ENCODE results near the gene SLC25A4. TPM values are rescaled to one million over a fixed set of nuclear protein-coding genes. Genes with fewer than 3 reads are reported as not detected.
"Not testable (repeated sequence)": the region's sequence is repeated elsewhere in the genome, so short reads cannot be mapped to it uniquely, and the experiment has no call there.

Gene SLC25A4
- total RNA-seq, 1 experiment from 2014 or later, result 18.6 TPM

GRCh38 chr4:185106353-185106752, 36.7 kb upstream of the SLC25A4 start:
- CTCF ChIA-PET, result interaction anchor here (0.6 kb wide), 1 partner anchor 1118 kb away, joined by 3 read pairs; no protein-coding TSS in a partner anchor
- intact Hi-C loops (cut with micrococcal nuclease; ENCODE audit: unreplicated experiment), result no loop called here
- Histone ChIP-seq H3K9me3 (ENCODE audit: low read depth, low read length, poor library complexity, severe bottlenecking) (no peaks in the 10 kb centered on the region), H3K4me1 (ENCODE audit: insufficient read depth, low read length, poor library complexity, severe bottlenecking) (no peaks in the 10 kb centered on the region), H3K4me3 (ENCODE audit: low read depth, low read length, poor library complexity, severe bottlenecking) (no peak overlapping the region), H3K27me3 (replicated peaks; ENCODE audit: insufficient read depth, low read depth, low read length, poor library complexity) (no peaks in the 10 kb centered on the region), H3K27ac (ENCODE audit: low read depth, low read length, poor library complexity, severe bottlenecking) (no peak overlapping the region), H3K36me3 (ENCODE audit: insufficient read depth, low read length, poor library complexity, severe bottlenecking) (no peaks in the 10 kb centered on the region)
- TF ChIP-seq, protein P1, sequence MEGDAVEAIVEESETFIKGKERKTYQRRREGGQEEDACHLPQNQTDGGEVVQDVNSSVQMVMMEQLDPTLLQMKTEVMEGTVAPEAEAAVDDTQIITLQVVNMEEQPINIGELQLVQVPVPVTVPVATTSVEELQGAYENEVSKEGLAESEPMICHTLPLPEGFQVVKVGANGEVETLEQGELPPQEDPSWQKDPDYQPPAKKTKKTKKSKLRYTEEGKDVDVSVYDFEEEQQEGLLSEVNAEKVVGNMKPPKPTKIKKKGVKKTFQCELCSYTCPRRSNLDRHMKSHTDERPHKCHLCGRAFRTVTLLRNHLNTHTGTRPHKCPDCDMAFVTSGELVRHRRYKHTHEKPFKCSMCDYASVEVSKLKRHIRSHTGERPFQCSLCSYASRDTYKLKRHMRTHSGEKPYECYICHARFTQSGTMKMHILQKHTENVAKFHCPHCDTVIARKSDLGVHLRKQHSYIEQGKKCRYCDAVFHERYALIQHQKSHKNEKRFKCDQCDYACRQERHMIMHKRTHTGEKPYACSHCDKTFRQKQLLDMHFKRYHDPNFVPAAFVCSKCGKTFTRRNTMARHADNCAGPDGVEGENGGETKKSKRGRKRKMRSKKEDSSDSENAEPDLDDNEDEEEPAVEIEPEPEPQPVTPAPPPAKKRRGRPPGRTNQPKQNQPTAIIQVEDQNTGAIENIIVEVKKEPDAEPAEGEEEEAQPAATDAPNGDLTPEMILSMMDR (conservative IDR thresholded peaks at IDR 0.05; ENCODE audit: low read depth, low read length), result no peak
- no peak for TF ChIP-seq EZH2 (IDR thresholded peaks at IDR 0.05; ENCODE audit: borderline replicate concordance, low read depth, low read length, poor library complexity, severe bottlenecking)
- no TSS peak for BruUV-seq (replicated peaks)
- POLR2A ChIA-PET (ENCODE audit: low non-redundant PET), result no interaction called here
- no peak for DNase-seq (ENCODE audit: low spot score)

GRCh38 chr4:185107574-185107973, 35.5 kb upstream of the SLC25A4 start:
- DNase-seq (ENCODE audit: low spot score); H3K4me1 ChIP-seq (ENCODE audit: insufficient read depth, low read length, poor library complexity, severe bottlenecking); H3K27ac ChIP-seq (ENCODE audit: low read depth, low read length, poor library complexity, severe bottlenecking); BruUV-seq (replicated peaks); H3K27me3 ChIP-seq (replicated peaks; ENCODE audit: insufficient read depth, low read depth, low read length, poor library complexity); intact Hi-C loops (cut with micrococcal nuclease; ENCODE audit: unreplicated experiment); H3K4me3 ChIP-seq (ENCODE audit: low read depth, low read length, poor library complexity, severe bottlenecking); CTCF ChIA-PET; H3K36me3 ChIP-seq (ENCODE audit: insufficient read depth, low read length, poor library complexity, severe bottlenecking); POLR2A ChIA-PET (ENCODE audit: low non-redundant PET); H3K9me3 ChIP-seq (ENCODE audit: low read depth, low read length, poor library complexity, severe bottlenecking): not testable (repeated sequence)

DNA sequence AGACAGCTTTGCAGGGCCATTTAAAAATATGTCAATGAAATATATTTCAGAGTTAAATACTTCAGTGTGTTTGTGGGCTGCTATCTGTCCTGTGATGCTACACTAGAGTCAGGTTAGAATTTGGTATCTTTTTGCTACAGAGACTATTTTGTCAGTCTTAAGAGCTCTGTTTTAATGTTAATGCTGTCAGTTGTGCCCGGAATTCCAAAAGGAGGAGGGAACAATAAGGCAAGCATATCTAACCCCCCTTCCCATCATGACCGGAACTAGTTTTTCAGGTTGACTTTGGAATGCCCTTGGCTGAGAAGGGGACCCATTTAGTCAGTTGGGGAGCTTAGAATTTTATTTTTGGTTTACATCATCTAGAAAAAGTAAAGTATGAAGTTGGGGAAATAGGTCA, 34.9 kb upstream of the SLC25A4 start:
- CTCF ChIA-PET, result no interaction called here

GRCh38 chr4:185108669-185109068, 34.4 kb upstream of the SLC25A4 start:
- Histone ChIP-seq H3K27me3 (replicated peaks; ENCODE audit: insufficient read depth, low read depth, low read length, poor library complexity) (no peaks in the 10 kb centered on the region), H3K9me3 (ENCODE audit: low read depth, low read length, poor library complexity, severe bottlenecking) (no peaks in the 10 kb centered on the region), H3K36me3 (ENCODE audit: insufficient read depth, low read length, poor library complexity, severe bottlenecking) (no peaks in the 10 kb centered on the region), H3K4me3 (ENCODE audit: low read depth, low read length, poor library complexity, severe bottlenecking) (no peak overlapping the region), H3K27ac (ENCODE audit: low read depth, low read length, poor library complexity, severe bottlenecking) (no peak overlapping the region), H3K4me1 (ENCODE audit: insufficient read depth, low read length, poor library complexity, severe bottlenecking) (no peaks in the 10 kb centered on the region)
- DNase-seq (ENCODE audit: low spot score), result no peak
- BruUV-seq (replicated peaks), result no TSS peak
- POLR2A ChIA-PET (ENCODE audit: low non-redundant PET), result no interaction called here
- CTCF ChIA-PET, result no interaction called here
- no peak for TF ChIP-seq EZH2 (IDR thresholded peaks at IDR 0.05; ENCODE audit: borderline replicate concordance, low read depth, low read length, poor library complexity, severe bottlenecking)
- TF ChIP-seq, protein P1 (conservative IDR thresholded peaks at IDR 0.05; ENCODE audit: low read depth, low read length), result no peak
- intact Hi-C loops (cut with micrococcal nuclease; ENCODE audit: unreplicated experiment), result no loop called here

More for the DNA sequence above, 34.9 kb upstream of the SLC25A4 start:
- DNase-seq (ENCODE audit: low spot score), result no peak
- POLR2A ChIA-PET (ENCODE audit: low non-redundant PET), result no interaction called here
- H3K4me3 ChIP-seq (ENCODE audit: low read depth, low read length, poor library complexity, severe bottlenecking), result no peak overlapping the region
- TF ChIP-seq, protein P1 (conservative IDR thresholded peaks at IDR 0.05; ENCODE audit: low read depth, low read length), result no peak
- TF ChIP-seq EZH2 (IDR thresholded peaks at IDR 0.05; ENCODE audit: borderline replicate concordance, low read depth, low read length, poor library complexity, severe bottlenecking), result no peak
- BruUV-seq (replicated peaks), result no TSS peak
- intact Hi-C loops (cut with micrococcal nuclease; ENCODE audit: unreplicated experiment), result no loop called here
- H3K4me1 ChIP-seq (ENCODE audit: insufficient read depth, low read length, poor library complexity, severe bottlenecking), result no peaks in the 10 kb centered on the region
- no peaks in the 10 kb centered on the region for H3K36me3 ChIP-seq (ENCODE audit: insufficient read depth, low read length, poor library complexity, severe bottlenecking)
- H3K27ac ChIP-seq (ENCODE audit: low read depth, low read length, poor library complexity, severe bottlenecking), result no peak overlapping the region
- H3K9me3 ChIP-seq (ENCODE audit: low read depth, low read length, poor library complexity, severe bottlenecking), result no peaks in the 10 kb centered on the region
- no peaks in the 10 kb centered on the region for H3K27me3 ChIP-seq (replicated peaks; ENCODE audit: insufficient read depth, low read depth, low read length, poor library complexity)

Measured in A673 (cell line).